Measurements from ENCODE around the gene TNNT3.

DNA sequence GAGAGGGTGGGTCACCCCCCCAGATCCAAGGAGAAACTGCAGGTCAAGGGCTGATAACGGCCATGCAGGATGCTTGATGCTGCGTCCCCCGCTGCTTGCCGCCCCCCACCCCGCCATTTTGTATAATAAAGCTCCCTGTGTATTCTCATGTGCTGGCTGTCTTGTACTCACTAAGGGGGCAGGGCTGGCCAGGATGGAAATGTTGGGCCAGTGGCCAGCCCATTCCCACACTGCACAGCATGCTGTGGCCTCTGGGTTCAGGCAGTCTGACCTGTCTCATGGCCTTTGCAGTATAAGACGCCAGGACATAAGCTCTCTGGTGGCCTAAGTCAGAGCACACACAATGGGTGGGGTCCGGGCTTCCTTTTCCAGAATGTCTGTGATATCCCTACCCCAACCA, 27.4 kb upstream of the TNNT3 start:
- TF ChIP-seq CTCF (IDR thresholded peaks at IDR 0.05) (no peak), POLR2A (IDR thresholded peaks at IDR 0.05) (no peak)

Measured in heart left ventricle (tissue), 13 donors.